A549 treated with DMSO at 1 μM for 4 hours (cell line): ENCODE results near the gene DSE. TPM values are rescaled to one million over a fixed set of nuclear protein-coding genes. Genes with fewer than 3 reads are reported as not detected.

Source experiments
- total RNA-seq: library from RNA; stranded (reverse); fragments of 200-300 nt; extraction: Qiagen RNA extraction; gene quantifications from 5 replicates; pipeline ENCODE4 v1.2.3, GENCODE V29; 2022; ENCODE audit warnings: low read depth

DSE gene
- total RNA-seq = 15.9 to 21.7 TPM (median 19.0 TPM) in 5 replicates

GRCh38 chr6:116370760-116371119 is at the start of gene DSE:
Gene DSE (plus strand): TSS chr6:116370947. CDS start chr6:116399251, 28,304 bp downstream.

GRCh38 chr6:116461331-116461931 is 90.7 kb downstream of the DSE start, which contains the start of gene CALHM6:
Gene CALHM6 (plus strand): TSS chr6:116461375. CDS start chr6:116461930, 555 bp downstream.

Other genes starting within 250 kb of the DSE start
- not detected in 5 replicates for gene COL10A1, start 244.8 kb upstream of the DSE start, total RNA-seq
- gene TSPYL4, start 116.9 kb upstream of the DSE start, total RNA-seq = 3.2 to 4.4 TPM (median 3.5 TPM) in 5 replicates
- gene TSPYL1, start 91.0 kb upstream of the DSE start, total RNA-seq = 29.0 to 36.3 TPM (median 34.0 TPM) in 5 replicates
- 0.45 TPM in 1 of 5 replicates, not detected in the others for gene CALHM6, start 90.4 kb downstream of the DSE start, total RNA-seq
- gene CALHM5, start 140.7 kb downstream of the DSE start, total RNA-seq = 0.05 to 0.10 TPM (median 0.06 TPM) in 5 replicates
- not detected in 5 replicates for gene TRAPPC3L, start 174.7 kb downstream of the DSE start, total RNA-seq
- gene CALHM4, start 182.8 kb downstream of the DSE start, total RNA-seq = not detected in 5 replicates
- gene RWDD1, start 200.6 kb downstream of the DSE start, total RNA-seq = 23.1 to 41.4 TPM (median 37.2 TPM) in 5 replicates
- gene RSPH4A, start 245.5 kb downstream of the DSE start, total RNA-seq = 0.17 to 0.26 TPM (median 0.24 TPM) in 5 replicates